Purkinje cell (primary cell): ENCODE results near the gene FAF2. TPM values are rescaled to one million over a fixed set of nuclear protein-coding genes. Genes with fewer than 3 reads are reported as not detected.

ENCODE experiments used
- polyA plus RNA-seq: library from polyadenylated mRNA; unstranded; fragments of >200 nt; fragmentation: Nextera tagmentation; gene quantifications from 2 replicates; pipeline ENCODE4 v1.2.1, GENCODE V29; 2014

FAF2 gene
- polyA plus RNA-seq = 44.3 and 48.9 TPM in 2 replicates

GRCh38 chr5:176447978-176448608 lies at the start of gene FAF2:
Gene FAF2 (plus strand): TSS chr5:176448385. CDS start chr5:176448408, 23 bp downstream.

DNA sequence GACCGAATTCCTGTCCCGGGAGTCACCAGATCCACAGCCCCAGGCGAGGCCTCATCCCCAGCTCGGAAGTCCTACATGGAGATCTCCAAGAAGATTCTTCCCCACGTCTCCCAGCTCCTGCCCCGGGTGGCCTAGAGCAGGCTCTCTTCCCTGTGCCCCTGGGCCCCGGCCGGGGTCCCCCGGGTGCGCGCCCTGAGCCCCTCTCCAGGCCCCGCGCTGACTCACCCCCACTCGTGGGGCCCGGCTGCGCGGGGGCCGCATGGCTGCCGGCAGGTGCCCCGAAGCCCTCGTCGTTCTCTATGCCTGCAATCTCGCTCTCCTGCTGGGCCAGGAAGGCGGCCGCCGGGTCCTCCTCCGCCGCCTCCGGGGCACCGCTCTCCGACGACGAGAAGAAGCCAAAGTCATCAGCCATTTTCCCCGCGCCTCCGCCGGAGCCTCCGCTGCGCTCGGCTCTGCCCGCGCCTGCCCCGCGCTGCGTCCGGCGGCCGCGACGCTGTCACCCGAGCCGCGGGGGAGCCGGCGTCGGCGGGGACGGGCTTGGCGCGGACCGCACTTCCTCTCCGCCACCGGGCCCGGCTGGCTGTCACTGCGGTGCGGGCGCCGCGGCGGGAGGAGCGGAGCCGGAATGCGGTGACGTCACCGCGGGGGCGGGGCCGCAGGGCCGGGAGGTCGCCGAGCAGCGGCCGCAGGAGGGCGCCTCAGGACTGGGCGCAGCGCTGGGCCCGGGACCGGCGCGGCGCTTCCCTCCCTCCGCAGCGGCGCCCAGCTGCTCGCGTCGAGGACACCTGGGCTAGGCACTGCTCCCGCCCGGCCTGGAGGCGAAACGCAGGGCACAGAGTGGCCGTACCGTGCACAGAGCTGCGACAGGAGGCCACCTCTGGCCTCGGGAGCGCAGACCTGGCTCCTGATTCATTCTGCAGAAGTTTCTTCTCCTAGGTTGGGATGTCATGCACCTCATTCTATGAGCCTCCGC lies 31.9 kb upstream of the FAF2 start, which contains the start of gene CLTB:
TSS of gene CLTB (minus strand) at position 588 of the 973 bp plus-strand sequence. CDS start at position 412, 176 bp downstream.

GRCh38 chr5:176536902-176537553 lies 88.8 kb downstream of the FAF2 start, which contains the start of gene RNF44:
Gene RNF44 (minus strand): TSS chr5:176537402. CDS start chr5:176532472, 4,930 bp downstream.

GRCh38 chr5:176548967-176549444 lies 100.8 kb downstream of the FAF2 start, which contains the start of gene CDHR2:
Gene CDHR2 (plus strand): TSS chr5:176549342. CDS start chr5:176565353, 16,011 bp downstream.

Other genes with a start within 250 kb of the FAF2 start
- gene SIMC1, start 210.0 kb upstream of the FAF2 start, polyA plus RNA-seq = 14.1 and 15.8 TPM in 2 replicates
- gene KIAA1191, start 86.6 kb upstream of the FAF2 start, polyA plus RNA-seq = 46.1 and 47.9 TPM in 2 replicates
- 1.1 and 3.9 TPM in 2 replicates for gene ARL10, start 82.9 kb upstream of the FAF2 start, polyA plus RNA-seq
- gene NOP16, start 59.8 kb upstream of the FAF2 start, polyA plus RNA-seq = 106 and 141 TPM in 2 replicates
- 451 and 463 TPM in 2 replicates for gene HIGD2A, start 59.6 kb upstream of the FAF2 start, polyA plus RNA-seq
- gene CLTB, start 31.8 kb upstream of the FAF2 start, polyA plus RNA-seq = 20.9 and 37.9 TPM in 2 replicates
- 5.5 and 6.7 TPM in 2 replicates for gene RNF44, start 89.0 kb downstream of the FAF2 start, polyA plus RNA-seq
- 1.4 TPM in 1 of 2 replicates, not detected in the other for gene CDHR2, start 101.0 kb downstream of the FAF2 start, polyA plus RNA-seq
- 0.95 and 2.2 TPM in 2 replicates for gene GPRIN1, start 161.8 kb downstream of the FAF2 start, polyA plus RNA-seq
- gene SNCB, start 182.1 kb downstream of the FAF2 start, polyA plus RNA-seq = 6.9 and 17.0 TPM in 2 replicates
- gene EIF4E1B, start 182.3 kb downstream of the FAF2 start, polyA plus RNA-seq = not detected in 2 replicates
- 2.6 and 3.3 TPM in 2 replicates for gene TSPAN17, start 199.1 kb downstream of the FAF2 start, polyA plus RNA-seq